Gastrocnemius medialis (tissue), 4 donors: ENCODE results near the gene ANXA4. TPM values are rescaled to one million over a fixed set of nuclear protein-coding genes. Genes with fewer than 3 reads are reported as not detected.
"Not testable (repeated sequence)": the region's sequence is repeated elsewhere in the genome, so short reads cannot be mapped to it uniquely, and the experiment has no call there.

Source experiments
- ATAC-seq, 2 donors: fragments of 150-250 bp; one replicate each; pipeline ENCODE4 v1.9.1; 2016
- DNase-seq, 2 donors: peaks; one replicate each; pipeline ENCODE4 v3.0.0-alpha.2; 2019
- H3K27ac ChIP-seq, 4 donors: fragments of 200-600 bp; sonication (generic); 1 replicate in 1 of 4; 2 replicates in 3 of 4; pipeline ENCODE4 v1.5.1; 2016 to 2018; ENCODE audit warnings: mild to moderate bottlenecking in 2 of 4, moderate library complexity in 1 of 4
- H3K27me3 ChIP-seq, 3 donors: fragments of 200-600 bp; sonication (generic) in 2 of 3; 1 replicate in 1 of 3; 2 replicates in 2 of 3; pipeline versions ENCODE4 v1.5.1 to v1.6.0; 2016 to 2019; ENCODE audit warnings: mild to moderate bottlenecking in 1 of 3, moderate library complexity in 1 of 3
- H3K36me3 ChIP-seq, 2 donors: fragments of 200-600 bp; sonication (generic) in 1 of 2; one replicate each; pipeline ENCODE4 v1.5.1; 2017 to 2018
- H3K4me1 ChIP-seq, 2 donors: fragments of 200-600 bp; sonication (generic) in 1 of 2; one replicate each; pipeline ENCODE4 v1.5.1; 2016 to 2017; ENCODE audit warnings: mild to moderate bottlenecking in 2 of 2
- H3K4me3 ChIP-seq, 4 donors: fragments of 200-600 bp; sonication (generic) in 3 of 4; 1 replicate in 1 of 4; 2 replicates in 3 of 4; pipeline ENCODE4 v1.5.1; 2016 to 2019; ENCODE audit warnings: mild to moderate bottlenecking in 2 of 4
- H3K9me3 ChIP-seq, 3 donors: fragments of 200-600 bp; sonication (generic) in 2 of 3; 1 replicate in 1 of 3; 2 replicates in 2 of 3; pipeline ENCODE4 v1.5.1; 2016 to 2019
- POLR2A ChIP-seq, 2 donors: fragments of 450-650 bp; IDR thresholded peaks; one replicate each; pipeline ENCODE4 v1.6.1; 2017; ENCODE audit warnings: antibody characterized with exemption in 2 of 2, mild to moderate bottlenecking in 2 of 2, moderate library complexity in 2 of 2
- in situ Hi-C, 4 donors: fragments of 200-750 bp; cut with MboI; loops; one replicate each; pipeline versions ENCODE4 v1.15.0 to v1.8.0; 2017; ENCODE audit warnings: low sequenced_read_pairs in 4 of 4
- intact Hi-C: fragments of 100-400 bp; cut with DNase I; formaldehyde crosslinking; loops from one replicate; pipeline ENCODE4 v1.15.1; 2023; ENCODE audit warnings: low total_unique reads
- total RNA-seq, 4 donors: library from RNA; depleted of rRNA; stranded (reverse); fragments of >200 nt; gene quantifications; one replicate each; pipeline versions ENCODE4 v1.1.0 to v1.2.3, GENCODE V29; 2016
- TF ChIP-seq, protein P1 (sequence below), 5 experiments: fragments of 450-650 bp in 3 of 5; fragments of 200-600 bp in 2 of 5; sonication (generic) in 2 of 5; IDR thresholded peaks in 4 of 5; conservative IDR thresholded peaks in 1 of 5; 1 replicate in 4 of 5; 2 replicates in 1 of 5; pipeline ENCODE4 v1.5.1; 2016 to 2019; ENCODE audit warnings: antibody characterized with exemption in 5 of 5, mild to moderate bottlenecking in 3 of 5, moderate library complexity in 3 of 5

Gene ANXA4
- total RNA-seq, 4 donors from 2014 or later, result 10.7 to 17.0 (median 15.8) TPM

DNA sequence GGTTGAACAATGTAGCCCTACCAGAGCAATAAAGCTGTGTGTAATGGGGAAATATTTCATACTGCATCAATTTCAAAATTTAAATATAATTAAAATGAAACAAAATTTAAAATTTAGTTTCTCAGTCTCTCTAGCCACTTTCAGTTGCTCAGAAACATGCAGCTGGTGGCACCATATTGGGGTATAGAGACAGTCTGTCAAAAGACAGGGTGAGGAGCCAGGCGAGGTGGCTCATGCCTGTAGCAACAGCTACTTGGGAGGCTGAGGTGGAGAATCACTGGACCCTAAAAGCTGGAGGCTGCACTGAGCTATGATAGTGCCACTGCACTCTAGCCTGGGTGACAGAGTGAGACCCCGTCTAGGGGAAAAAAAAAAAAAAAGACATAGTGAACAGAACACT lies 20.1 kb downstream of the ANXA4 start:
- Histone ChIP-seq H3K27ac (no peak overlapping the region), H3K9me3 (no peaks in the 10 kb centered on the region), H3K4me3 (no peak overlapping the region), H3K36me3 (peaks cover 0 to 4% of the 10 kb centered on the region in 2 donors), H3K4me1 (peaks cover 31% of the 10 kb centered on the region in 2 donors), H3K27me3 (no peaks in the 10 kb centered on the region)
- no peak for ATAC-seq
- no peak for DNase-seq
- intact Hi-C loops (no loop called here), in situ Hi-C loops (no loop called here)
- TF ChIP-seq, protein P1, sequence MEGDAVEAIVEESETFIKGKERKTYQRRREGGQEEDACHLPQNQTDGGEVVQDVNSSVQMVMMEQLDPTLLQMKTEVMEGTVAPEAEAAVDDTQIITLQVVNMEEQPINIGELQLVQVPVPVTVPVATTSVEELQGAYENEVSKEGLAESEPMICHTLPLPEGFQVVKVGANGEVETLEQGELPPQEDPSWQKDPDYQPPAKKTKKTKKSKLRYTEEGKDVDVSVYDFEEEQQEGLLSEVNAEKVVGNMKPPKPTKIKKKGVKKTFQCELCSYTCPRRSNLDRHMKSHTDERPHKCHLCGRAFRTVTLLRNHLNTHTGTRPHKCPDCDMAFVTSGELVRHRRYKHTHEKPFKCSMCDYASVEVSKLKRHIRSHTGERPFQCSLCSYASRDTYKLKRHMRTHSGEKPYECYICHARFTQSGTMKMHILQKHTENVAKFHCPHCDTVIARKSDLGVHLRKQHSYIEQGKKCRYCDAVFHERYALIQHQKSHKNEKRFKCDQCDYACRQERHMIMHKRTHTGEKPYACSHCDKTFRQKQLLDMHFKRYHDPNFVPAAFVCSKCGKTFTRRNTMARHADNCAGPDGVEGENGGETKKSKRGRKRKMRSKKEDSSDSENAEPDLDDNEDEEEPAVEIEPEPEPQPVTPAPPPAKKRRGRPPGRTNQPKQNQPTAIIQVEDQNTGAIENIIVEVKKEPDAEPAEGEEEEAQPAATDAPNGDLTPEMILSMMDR (IDR thresholded peaks at IDR 0.05 in 4 of 5, conservative IDR thresholded peaks at IDR 0.05 in 1 of 5), result no peak
- TF ChIP-seq POLR2A (IDR thresholded peaks at IDR 0.05), result no peak

GRCh38 chr2:69762513-69763494 lies 20.9 kb downstream of the ANXA4 start:
- in situ Hi-C loops, result no loop called here

DNA sequence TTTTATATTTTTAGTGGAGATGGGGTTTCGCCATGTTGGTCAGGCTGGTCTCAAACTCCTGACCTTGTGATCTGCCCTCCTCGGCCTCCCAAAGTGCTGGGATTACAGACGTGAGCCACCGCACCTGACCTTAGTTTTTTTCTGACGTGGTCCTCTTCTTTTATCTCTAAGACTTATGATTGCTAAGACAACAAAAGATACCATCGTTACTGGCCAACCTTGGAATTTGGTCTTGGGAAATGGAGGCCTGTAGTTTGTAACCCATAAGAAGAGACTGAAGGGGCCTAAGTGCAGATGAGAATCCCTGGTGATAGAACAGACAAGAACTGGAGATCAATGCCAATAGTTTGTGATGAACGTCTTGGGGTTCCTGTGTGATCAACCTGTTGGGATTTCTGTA lies 21.9 kb downstream of the ANXA4 start:
- H3K36me3 ChIP-seq, DNase-seq, in situ Hi-C loops, H3K4me3 ChIP-seq, H3K27me3 ChIP-seq, intact Hi-C loops, ATAC-seq, H3K9me3 ChIP-seq: not testable (repeated sequence)
- Histone ChIP-seq H3K4me1 (peaks cover 41 to 45% of the 10 kb centered on the region in 2 donors), H3K27ac (peak overlapping the region; percentile 14 to 55 (median 34))

More at GRCh38 chr2:69762513-69763494, 20.9 kb downstream of the ANXA4 start:
- H3K4me3 ChIP-seq, result no peak overlapping the region
- ATAC-seq (peak; percentile 23 to 29), DNase-seq (no peak)
- H3K4me1 ChIP-seq, result peaks cover 36 to 38% of the 10 kb centered on the region in 2 donors
- H3K27me3 ChIP-seq, result no peaks in the 10 kb centered on the region
- H3K36me3 ChIP-seq, result peaks cover 0 to 4% of the 10 kb centered on the region in 2 donors
- TF ChIP-seq, protein P1 (IDR thresholded peaks at IDR 0.05 in 4 of 5, conservative IDR thresholded peaks at IDR 0.05 in 1 of 5), result no peak
- TF ChIP-seq POLR2A (IDR thresholded peaks at IDR 0.05), result no peak
- intact Hi-C loops, result no loop called here
- H3K27ac ChIP-seq, result peak overlapping the region; percentile 37 to 61 (median 44)
- H3K9me3 ChIP-seq, result no peaks in the 10 kb centered on the region

GRCh38 chr2:69764286-69765095 lies 22.6 kb downstream of the ANXA4 start:
- no peaks in the 10 kb centered on the region for H3K27me3 ChIP-seq
- peaks cover 48 to 51% of the 10 kb centered on the region in 2 donors for H3K4me1 ChIP-seq
- H3K4me3 ChIP-seq, result no peak overlapping the region
- no peaks in the 10 kb centered on the region for H3K36me3 ChIP-seq
- H3K27ac ChIP-seq, result peak overlapping the region; percentile 14 to 55 (median 34)
- intact Hi-C loops (no loop called here), in situ Hi-C loops (no loop called here)
- H3K9me3 ChIP-seq, result no peaks in the 10 kb centered on the region
- no peak for TF ChIP-seq POLR2A (IDR thresholded peaks at IDR 0.05)
- TF ChIP-seq, protein P1 (IDR thresholded peaks at IDR 0.05 in 4 of 5, conservative IDR thresholded peaks at IDR 0.05 in 1 of 5), result no peak
- DNase-seq, result no peak
- ATAC-seq, result no peak

GRCh38 chr2:69765096-69765380 lies 23.1 kb downstream of the ANXA4 start:
- intact Hi-C loops (no loop called here), in situ Hi-C loops (no loop called here)
- H3K27me3 ChIP-seq, result no peaks in the 10 kb centered on the region
- no peaks in the 10 kb centered on the region for H3K9me3 ChIP-seq
- no peaks in the 10 kb centered on the region for H3K36me3 ChIP-seq
- peaks cover 53 to 57% of the 10 kb centered on the region in 2 donors for H3K4me1 ChIP-seq
- ATAC-seq (no peak), DNase-seq (no peak)
- no peak overlapping the region for H3K4me3 ChIP-seq
- peak overlapping the region; percentile 14 to 55 (median 30) for H3K27ac ChIP-seq
- no peak for TF ChIP-seq POLR2A (IDR thresholded peaks at IDR 0.05)
- TF ChIP-seq, protein P1 (IDR thresholded peaks at IDR 0.05 in 4 of 5, conservative IDR thresholded peaks at IDR 0.05 in 1 of 5), result no peak
